ENCODE measurements around the gene CELSR1.
"Not testable (repeated sequence)": the region's sequence is repeated elsewhere in the genome, so short reads cannot be mapped to it uniquely, and the experiment has no call there.

Gene CELSR1

DNA sequence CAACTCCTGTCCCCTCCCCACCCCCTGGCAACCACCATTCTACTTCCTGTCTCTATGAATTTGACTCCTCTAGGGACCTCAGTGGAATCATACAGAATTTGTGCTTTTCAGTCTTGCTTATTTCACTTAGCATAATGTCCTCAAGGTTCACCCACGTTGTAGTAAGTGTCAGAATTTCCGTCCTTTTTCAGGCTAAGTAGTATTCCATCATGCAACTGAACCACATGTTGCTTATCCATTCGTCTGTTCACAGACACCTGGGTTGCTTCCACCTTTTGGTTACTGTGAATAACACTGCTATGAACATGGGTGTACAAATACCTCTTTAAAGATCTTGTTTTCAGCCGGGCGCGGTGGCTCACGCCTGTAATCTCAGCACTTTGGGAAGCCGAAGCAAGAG, 16.5 kb downstream of the CELSR1 start:
- H3K4me1 Mint-ChIP-seq, result no peaks in the 10 kb centered on the region
- no peak overlapping the region for H3K4me3 Mint-ChIP-seq
- no peaks in the 10 kb centered on the region for H3K9me3 Mint-ChIP-seq
- TF ChIP-seq, protein P1, sequence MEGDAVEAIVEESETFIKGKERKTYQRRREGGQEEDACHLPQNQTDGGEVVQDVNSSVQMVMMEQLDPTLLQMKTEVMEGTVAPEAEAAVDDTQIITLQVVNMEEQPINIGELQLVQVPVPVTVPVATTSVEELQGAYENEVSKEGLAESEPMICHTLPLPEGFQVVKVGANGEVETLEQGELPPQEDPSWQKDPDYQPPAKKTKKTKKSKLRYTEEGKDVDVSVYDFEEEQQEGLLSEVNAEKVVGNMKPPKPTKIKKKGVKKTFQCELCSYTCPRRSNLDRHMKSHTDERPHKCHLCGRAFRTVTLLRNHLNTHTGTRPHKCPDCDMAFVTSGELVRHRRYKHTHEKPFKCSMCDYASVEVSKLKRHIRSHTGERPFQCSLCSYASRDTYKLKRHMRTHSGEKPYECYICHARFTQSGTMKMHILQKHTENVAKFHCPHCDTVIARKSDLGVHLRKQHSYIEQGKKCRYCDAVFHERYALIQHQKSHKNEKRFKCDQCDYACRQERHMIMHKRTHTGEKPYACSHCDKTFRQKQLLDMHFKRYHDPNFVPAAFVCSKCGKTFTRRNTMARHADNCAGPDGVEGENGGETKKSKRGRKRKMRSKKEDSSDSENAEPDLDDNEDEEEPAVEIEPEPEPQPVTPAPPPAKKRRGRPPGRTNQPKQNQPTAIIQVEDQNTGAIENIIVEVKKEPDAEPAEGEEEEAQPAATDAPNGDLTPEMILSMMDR (IDR thresholded peaks at IDR 0.05; ENCODE audit: unreplicated experiment in 3 of 3), result no peak
- peaks cover 3% of the 10 kb centered on the region for H3K27me3 Mint-ChIP-seq (ENCODE audit: low read depth)
- H3K27ac Mint-ChIP-seq, result no peak overlapping the region
- H3K36me3 Mint-ChIP-seq (ENCODE audit: low read depth), result no peaks in the 10 kb centered on the region

DNA sequence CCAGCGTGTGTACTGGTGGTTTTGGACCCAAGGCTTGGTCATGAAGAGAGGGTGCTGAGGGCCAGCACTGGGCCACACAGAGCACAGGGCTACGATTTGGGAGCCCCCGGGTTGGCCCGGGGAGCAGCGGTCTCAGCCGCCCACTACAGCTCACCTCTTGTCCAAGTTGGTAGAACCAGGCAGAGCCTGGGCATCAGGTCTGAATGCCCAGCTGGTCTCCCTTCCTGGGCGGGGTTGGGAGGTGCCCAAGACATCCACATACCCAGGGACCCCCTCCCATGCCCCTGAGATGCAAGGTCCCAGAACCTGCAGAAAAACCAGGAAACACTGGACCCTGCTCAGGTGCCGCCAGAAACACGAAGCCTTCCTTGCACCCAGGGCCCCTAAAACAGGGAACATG, 18.0 kb downstream of the CELSR1 start:
- Mint-ChIP-seq H3K9me3 (no peaks in the 10 kb centered on the region), H3K4me1 (no peaks in the 10 kb centered on the region), H3K27me3 (ENCODE audit: low read depth) (peaks cover 3% of the 10 kb centered on the region), H3K4me3 (no peak overlapping the region), H3K27ac (no peak overlapping the region), H3K36me3 (ENCODE audit: low read depth) (no peaks in the 10 kb centered on the region)
- TF ChIP-seq, protein P1 (IDR thresholded peaks at IDR 0.05; ENCODE audit: unreplicated experiment in 3 of 3), result no peak

DNA sequence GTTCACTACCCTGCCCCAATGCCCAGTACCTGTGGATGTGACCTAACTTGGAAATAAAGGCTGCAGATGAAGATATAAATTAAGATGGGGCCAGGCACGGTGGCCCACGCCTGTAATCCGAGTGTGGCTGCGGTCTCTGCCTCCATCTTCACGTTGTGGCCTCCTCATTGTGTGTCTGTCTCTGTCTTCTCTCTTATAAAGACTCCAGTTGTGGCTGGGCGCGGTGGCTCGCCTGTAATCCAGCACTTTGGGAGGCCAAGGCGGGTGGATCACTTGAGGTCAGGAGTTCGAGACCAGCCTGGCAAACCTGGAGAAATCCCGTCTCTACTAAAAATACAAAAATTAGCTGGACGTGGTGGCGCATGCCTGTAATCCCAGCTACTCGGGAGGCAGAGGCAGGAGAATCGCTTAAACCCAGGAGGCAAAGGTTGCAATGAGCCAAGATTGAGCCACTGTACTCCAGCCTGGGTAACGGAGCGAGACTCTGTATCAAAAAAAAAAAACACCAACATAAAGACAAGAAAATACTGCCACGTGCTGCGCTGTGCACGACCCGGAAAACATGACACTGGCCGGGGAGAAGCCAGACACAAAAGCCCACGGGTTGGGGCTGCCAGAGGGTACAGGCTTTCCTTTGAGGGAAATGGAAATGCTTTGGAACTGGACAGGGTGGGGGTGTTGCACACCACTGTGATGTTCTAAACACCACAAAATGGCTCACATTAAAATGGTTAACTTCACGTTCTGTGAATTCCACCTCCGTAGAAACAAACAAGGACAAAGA, 18.7 kb downstream of the CELSR1 start:
- Mint-ChIP-seq H3K27me3 (ENCODE audit: low read depth) (peaks cover 2% of the 10 kb centered on the region), H3K27ac (no peak overlapping the region), H3K9me3 (no peaks in the 10 kb centered on the region), H3K4me3 (no peak overlapping the region), H3K4me1 (no peaks in the 10 kb centered on the region), H3K36me3 (ENCODE audit: low read depth) (no peaks in the 10 kb centered on the region)
- TF ChIP-seq, protein P1 (IDR thresholded peaks at IDR 0.05; ENCODE audit: unreplicated experiment in 3 of 3), result no peak

DNA sequence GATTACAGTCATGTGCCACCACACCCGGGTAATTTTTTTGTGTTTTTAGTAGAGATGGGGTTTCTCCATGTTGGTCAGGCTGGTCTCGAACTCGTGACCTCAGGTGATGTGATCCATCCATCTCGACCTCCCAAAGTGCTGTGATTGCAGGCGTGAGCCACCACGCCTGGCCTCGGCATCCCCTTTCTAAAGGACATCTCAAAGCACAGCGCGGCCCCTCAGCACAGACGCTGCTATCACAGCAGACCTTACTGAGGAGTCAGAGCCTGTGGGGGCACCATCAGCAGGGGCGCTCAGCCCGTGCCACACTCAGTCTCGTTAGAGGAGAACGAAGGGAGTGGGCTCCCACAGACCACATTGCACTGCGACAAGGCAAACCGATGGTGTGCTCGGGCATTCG, 19.4 kb downstream of the CELSR1 start:
- TF ChIP-seq, protein P1 (IDR thresholded peaks at IDR 0.05; ENCODE audit: unreplicated experiment in 3 of 3), result no peak
- Mint-ChIP-seq H3K4me1 (no peaks in the 10 kb centered on the region), H3K9me3 (no peaks in the 10 kb centered on the region), H3K27me3 (ENCODE audit: low read depth) (peaks cover 5% of the 10 kb centered on the region), H3K4me3 (no peak overlapping the region), H3K36me3 (ENCODE audit: low read depth) (no peaks in the 10 kb centered on the region), H3K27ac (no peak overlapping the region)

DNA sequence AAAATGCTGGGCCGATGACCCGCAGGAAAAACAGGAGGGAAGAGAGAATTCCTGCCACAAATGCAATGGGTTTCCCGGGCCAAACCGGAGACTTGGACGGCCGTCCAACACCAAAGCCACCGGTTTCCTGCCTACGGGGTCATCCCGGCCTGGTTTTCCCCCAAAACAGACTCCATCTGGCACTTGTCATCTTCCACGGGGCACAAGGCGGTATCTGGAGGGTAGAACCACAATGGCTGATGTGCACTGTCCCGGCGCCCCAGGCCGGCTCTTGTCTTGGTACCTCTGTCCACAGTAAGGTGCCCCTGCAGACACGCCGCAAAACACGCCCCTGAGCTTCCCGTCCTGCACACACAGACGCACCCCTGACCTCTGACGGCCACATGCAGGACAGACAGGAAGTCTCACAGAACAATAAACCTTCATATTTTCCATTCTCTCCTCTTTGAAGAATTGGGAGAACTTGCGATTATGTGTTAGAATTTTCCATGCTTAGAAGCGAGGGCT, 20.1 kb downstream of the CELSR1 start:
- Mint-ChIP-seq H3K27me3 (ENCODE audit: low read depth) (peaks cover 5% of the 10 kb centered on the region), H3K36me3 (ENCODE audit: low read depth) (no peaks in the 10 kb centered on the region), H3K9me3 (no peaks in the 10 kb centered on the region), H3K27ac (no peak overlapping the region), H3K4me3 (no peak overlapping the region), H3K4me1 (no peaks in the 10 kb centered on the region)
- TF ChIP-seq, protein P1 (IDR thresholded peaks at IDR 0.05; ENCODE audit: unreplicated experiment in 3 of 3), result no peak

DNA sequence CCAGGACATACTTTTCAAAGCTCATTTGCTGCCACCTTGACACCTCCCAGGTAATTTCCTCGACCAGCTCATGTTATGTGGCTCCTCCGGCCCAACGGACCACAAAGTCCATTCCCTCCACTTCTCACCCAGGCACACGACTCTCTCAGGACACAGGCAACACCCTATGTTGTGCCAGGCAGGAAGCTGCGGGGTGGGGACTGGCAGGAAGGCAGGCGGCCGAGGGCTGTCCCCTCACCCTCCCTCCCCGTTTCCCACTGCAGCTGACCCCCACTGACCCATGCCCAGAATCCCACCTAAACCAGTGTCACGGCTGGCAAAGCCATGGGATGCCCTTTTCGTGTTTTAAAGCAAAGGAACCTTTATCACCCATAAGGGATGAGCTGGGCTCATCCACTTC, 20.8 kb downstream of the CELSR1 start:
- H3K27me3 Mint-ChIP-seq (ENCODE audit: low read depth), result peaks cover 11% of the 10 kb centered on the region
- no peaks in the 10 kb centered on the region for H3K4me1 Mint-ChIP-seq
- no peaks in the 10 kb centered on the region for H3K9me3 Mint-ChIP-seq
- TF ChIP-seq, protein P1 (IDR thresholded peaks at IDR 0.05; ENCODE audit: unreplicated experiment in 3 of 3), result no peak
- H3K36me3 Mint-ChIP-seq (ENCODE audit: low read depth), result no peaks in the 10 kb centered on the region
- no peak overlapping the region for H3K27ac Mint-ChIP-seq
- no peak overlapping the region for H3K4me3 Mint-ChIP-seq

DNA sequence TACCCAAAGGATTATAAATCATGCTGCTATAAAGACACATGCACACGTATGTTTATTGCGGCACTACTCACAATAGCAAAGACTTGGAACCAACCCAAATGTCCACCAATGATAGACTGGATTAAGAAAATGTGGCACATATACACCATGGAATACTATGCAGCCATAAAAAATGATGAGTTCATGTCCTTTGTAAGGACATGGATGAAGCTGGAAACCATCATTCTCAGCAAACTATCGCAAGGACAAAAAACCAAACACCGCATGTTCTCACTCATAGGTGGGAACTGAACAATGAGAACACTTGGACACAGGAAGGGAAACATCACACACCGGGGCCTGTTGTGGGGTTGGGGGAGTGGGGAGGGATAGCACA, 21.3 kb downstream of the CELSR1 start:
- not testable (repeated sequence) for H3K27ac Mint-ChIP-seq; H3K36me3 Mint-ChIP-seq (ENCODE audit: low read depth); H3K9me3 Mint-ChIP-seq; H3K4me3 Mint-ChIP-seq; H3K4me1 Mint-ChIP-seq
- H3K27me3 Mint-ChIP-seq (ENCODE audit: low read depth), result peaks cover 11% of the 10 kb centered on the region
